MCF 10A (cell line): ENCODE measurements around the gene EID1. TPM values are rescaled to one million over a fixed set of nuclear protein-coding genes. Genes with fewer than 3 reads are reported as not detected.

ENCODE experiments used
- BruUV-seq: library from RNA; stranded (reverse); fragments of 400-500 nt; replicated peaks from 2 replicates; lab custom pipeline; 2021; lab: Mats Ljungman, UMichigan
- CTCF ChIA-PET: fragments of 300-600 bp; sonication (Branson Sonifier 250); formaldehyde crosslinking; extraction: SDS; loops from one replicate; lab custom pipeline; 2021; ENCODE audit warnings: antibody characterized with exemption, inconsistent platforms; lab: Yijun Ruan, JAX
- POLR2A ChIA-PET: fragments of 300-600, 350-650 bp; sonication (Branson Sonifier 250); formaldehyde crosslinking; extraction: SDS; loops from one replicate; lab custom pipeline; 2020; ENCODE audit warnings: antibody characterized with exemption, inconsistent platforms; lab: Yijun Ruan, JAX
- DNase-seq: peaks from one replicate; pipeline ENCODE4 v3.0.0-alpha.2; 2018; ENCODE audit not compliant: unreplicated experiment
- H3K27ac Mint-ChIP-seq: one replicate; pipeline ENCODE4 v1.8.0; 2022; ENCODE audit warnings: mild to moderate bottlenecking, low read depth, mixed read lengths; ENCODE audit not compliant: unreplicated experiment
- H3K27me3 Mint-ChIP-seq: one replicate; pipeline ENCODE4 v1.8.0; 2022; ENCODE audit warnings: mixed read lengths; ENCODE audit not compliant: insufficient read depth, unreplicated experiment
- H3K36me3 Mint-ChIP-seq: one replicate; pipeline ENCODE4 v1.8.0; 2022; ENCODE audit warnings: mild to moderate bottlenecking, moderate library complexity, mixed read lengths; ENCODE audit not compliant: insufficient read depth, unreplicated experiment
- H3K4me1 Mint-ChIP-seq: one replicate; pipeline ENCODE4 v1.8.0; 2022; ENCODE audit warnings: mixed read lengths; ENCODE audit not compliant: insufficient read depth, unreplicated experiment
- H3K4me3 Mint-ChIP-seq: one replicate; pipeline ENCODE4 v1.8.0; 2022; ENCODE audit warnings: mild to moderate bottlenecking, moderate library complexity, mixed read lengths; ENCODE audit not compliant: unreplicated experiment
- H3K9me3 Mint-ChIP-seq: one replicate; pipeline ENCODE4 v1.8.0; 2022; ENCODE audit warnings: mixed read lengths; ENCODE audit not compliant: unreplicated experiment
- intact Hi-C: fragments of 100-400 bp; cut with micrococcal nuclease; formaldehyde crosslinking; loops from 2 replicates; pipeline ENCODE4 v1.14.1; 2022
- total RNA-seq: library from RNA; stranded (reverse); gene quantifications from 2 replicates; pipeline ENCODE4 v1.2.3, GENCODE V29; 2022
- TF ChIP-seq, protein P1 (sequence below): fragments of 200-600 bp; IDR thresholded peaks from one replicate; pipeline ENCODE4 v1.8.0; 2022; ENCODE audit warnings: antibody characterized with exemption, mild to moderate bottlenecking; ENCODE audit not compliant: unreplicated experiment

The EID1 gene
- total RNA-seq, 1 experiment from 2014 or later, result 91.3 TPM

DNA sequence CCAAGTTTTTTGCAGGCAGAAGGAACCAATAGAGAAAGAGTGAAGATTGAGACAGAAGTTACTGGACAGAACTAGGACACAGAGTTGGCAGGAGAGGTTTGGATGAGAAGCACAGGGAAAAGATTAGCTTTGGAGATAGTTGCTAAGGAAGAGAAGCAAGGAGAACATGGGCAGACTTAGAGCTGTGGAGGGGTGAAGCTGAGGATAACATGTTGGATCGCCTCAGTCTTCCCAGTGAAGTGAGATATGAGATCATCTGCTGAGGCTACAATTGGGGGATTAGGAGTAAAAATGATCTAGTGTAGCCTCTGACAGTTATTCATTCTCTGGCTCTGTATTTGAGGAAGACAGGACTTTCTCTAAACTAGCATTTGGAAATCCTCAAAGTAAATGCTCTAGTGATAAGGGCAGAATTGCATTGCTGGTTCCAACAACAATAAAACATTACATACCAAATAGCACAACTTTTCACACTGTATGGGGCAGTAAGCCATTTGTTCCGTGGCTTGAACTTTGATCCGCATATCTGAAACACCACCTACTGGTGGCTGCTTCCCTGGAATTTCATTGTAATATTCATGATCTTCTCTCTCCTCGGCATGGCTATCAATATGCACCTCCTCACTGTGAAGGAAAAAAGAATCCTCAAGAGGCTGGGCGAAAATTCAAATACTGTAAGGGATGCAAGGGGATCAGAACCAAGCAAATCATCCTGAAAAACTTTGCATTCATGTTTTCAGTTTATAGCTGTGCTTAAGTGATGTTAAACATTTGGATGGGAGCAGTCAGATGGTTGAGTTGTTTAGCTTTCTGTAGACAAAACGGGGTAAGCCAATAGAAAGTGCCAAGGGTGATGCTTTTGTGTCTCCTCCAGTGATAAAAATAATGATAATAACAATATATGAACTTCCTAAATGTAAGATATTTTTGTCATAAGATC, 22.2 kb upstream of the EID1 start:
- intact Hi-C loops, result loop anchor here (5.0 kb wide), 2 partner anchors 43 to 208 kb away; partner anchors contain the start of genes CEP152 and FBN1
- peak overlapping the region; percentile 1 for H3K27ac Mint-ChIP-seq
- no peaks in the 10 kb centered on the region for H3K36me3 Mint-ChIP-seq
- BruUV-seq, result no TSS peak
- peak; percentile 55 for DNase-seq
- ChIA-PET POLR2A (interaction anchor here (0.6 to 1.0 kb wide), 2 partner anchors 17 to 383 kb away, joined by 3 read pairs; no protein-coding TSS in a partner anchor), CTCF (interaction anchor here (0.5 to 8.5 kb wide), 26 partner anchors 9 to 1308 kb away, joined by 3 to 127 read pairs (median 3); partner anchors contain the start of genes CEP152 and SHC4)
- no peaks in the 10 kb centered on the region for H3K27me3 Mint-ChIP-seq
- TF ChIP-seq, protein P1, sequence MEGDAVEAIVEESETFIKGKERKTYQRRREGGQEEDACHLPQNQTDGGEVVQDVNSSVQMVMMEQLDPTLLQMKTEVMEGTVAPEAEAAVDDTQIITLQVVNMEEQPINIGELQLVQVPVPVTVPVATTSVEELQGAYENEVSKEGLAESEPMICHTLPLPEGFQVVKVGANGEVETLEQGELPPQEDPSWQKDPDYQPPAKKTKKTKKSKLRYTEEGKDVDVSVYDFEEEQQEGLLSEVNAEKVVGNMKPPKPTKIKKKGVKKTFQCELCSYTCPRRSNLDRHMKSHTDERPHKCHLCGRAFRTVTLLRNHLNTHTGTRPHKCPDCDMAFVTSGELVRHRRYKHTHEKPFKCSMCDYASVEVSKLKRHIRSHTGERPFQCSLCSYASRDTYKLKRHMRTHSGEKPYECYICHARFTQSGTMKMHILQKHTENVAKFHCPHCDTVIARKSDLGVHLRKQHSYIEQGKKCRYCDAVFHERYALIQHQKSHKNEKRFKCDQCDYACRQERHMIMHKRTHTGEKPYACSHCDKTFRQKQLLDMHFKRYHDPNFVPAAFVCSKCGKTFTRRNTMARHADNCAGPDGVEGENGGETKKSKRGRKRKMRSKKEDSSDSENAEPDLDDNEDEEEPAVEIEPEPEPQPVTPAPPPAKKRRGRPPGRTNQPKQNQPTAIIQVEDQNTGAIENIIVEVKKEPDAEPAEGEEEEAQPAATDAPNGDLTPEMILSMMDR, result peak; percentile 53
- no peaks in the 10 kb centered on the region for H3K9me3 Mint-ChIP-seq
- H3K4me1 Mint-ChIP-seq, result peaks cover 21% of the 10 kb centered on the region
- no peak overlapping the region for H3K4me3 Mint-ChIP-seq

DNA sequence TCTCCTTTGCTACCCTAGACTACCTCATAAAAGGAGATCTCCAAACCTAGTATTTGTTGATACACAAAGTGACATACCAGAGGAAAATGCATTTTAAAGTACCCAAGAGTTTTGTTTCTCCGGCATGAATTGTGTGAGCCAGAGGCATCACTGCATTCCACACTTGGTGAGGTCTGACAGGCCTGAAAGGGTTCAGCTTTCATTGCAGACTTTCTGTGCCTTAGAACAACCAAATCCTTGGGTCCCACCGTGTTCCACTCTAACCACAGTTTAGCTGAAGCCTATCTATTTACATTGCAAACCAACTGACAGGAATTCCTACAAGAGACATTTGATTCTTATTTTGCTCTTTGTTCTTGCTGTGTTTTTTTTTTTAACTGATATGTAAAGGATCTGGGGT, 21.0 kb upstream of the EID1 start:
- no peak overlapping the region for H3K4me3 Mint-ChIP-seq
- CTCF ChIA-PET, result interaction anchor here (0.6 to 8.5 kb wide), 11 partner anchors 19 to 1511 kb away, joined by 3 to 127 read pairs (median 4); partner anchors contain the start of gene SHC4
- POLR2A ChIA-PET, result interaction anchor here (1.7 kb wide), 1 partner anchor 55 kb away, joined by 5 read pairs; no protein-coding TSS in a partner anchor
- no peaks in the 10 kb centered on the region for H3K27me3 Mint-ChIP-seq
- intact Hi-C loops, result loop anchor here (5.0 kb wide), 2 partner anchors 45 to 210 kb away; partner anchors contain the start of genes CEP152 and FBN1
- no peak for DNase-seq
- BruUV-seq, result no TSS peak
- H3K9me3 Mint-ChIP-seq, result no peaks in the 10 kb centered on the region
- no peak overlapping the region for H3K27ac Mint-ChIP-seq
- H3K4me1 Mint-ChIP-seq, result peaks cover 21% of the 10 kb centered on the region
- no peaks in the 10 kb centered on the region for H3K36me3 Mint-ChIP-seq
- TF ChIP-seq, protein P1, result no peak

DNA sequence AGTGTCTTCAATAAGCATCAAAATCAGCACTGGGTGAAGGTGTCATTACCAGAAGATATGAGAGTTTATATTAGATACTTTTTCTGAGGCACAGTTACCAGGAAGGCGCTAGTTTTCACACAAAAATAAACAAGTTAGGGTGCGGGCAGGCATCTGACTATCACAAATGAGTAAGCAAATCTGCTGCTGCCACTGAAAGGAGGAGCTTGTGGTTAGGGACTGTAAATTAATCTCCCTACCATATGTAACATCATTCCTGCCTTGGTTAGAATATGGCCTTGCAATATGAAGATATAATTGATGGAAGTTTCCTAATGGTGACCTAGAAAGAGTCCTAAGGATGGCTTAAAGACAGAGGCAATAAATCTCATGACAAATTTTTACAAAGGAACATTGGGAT, 19.5 kb upstream of the EID1 start:
- H3K9me3 Mint-ChIP-seq, result no peaks in the 10 kb centered on the region
- BruUV-seq, result no TSS peak
- intact Hi-C loops, result loop anchor here (5.0 kb wide), 2 partner anchors 46 to 211 kb away; partner anchors contain the start of genes CEP152 and FBN1
- DNase-seq, result peak; percentile 38
- no peak overlapping the region for H3K27ac Mint-ChIP-seq
- ChIA-PET POLR2A (interaction anchor here (0.5 to 2.5 kb wide), 10 partner anchors 9 to 500 kb away, joined by 3 to 8 read pairs (median 4); partner anchors contain the start of genes CEP152, EID1 and SECISBP2L), CTCF (interaction anchor here (0.5 to 8.5 kb wide), 8 partner anchors 106 to 1467 kb away, joined by 3 to 127 read pairs (median 5); partner anchors contain the start of gene SHC4)
- H3K4me1 Mint-ChIP-seq, result peaks cover 21% of the 10 kb centered on the region
- H3K36me3 Mint-ChIP-seq, result no peaks in the 10 kb centered on the region
- H3K4me3 Mint-ChIP-seq, result no peak overlapping the region
- no peaks in the 10 kb centered on the region for H3K27me3 Mint-ChIP-seq
- TF ChIP-seq, protein P1, result no peak
